ENCODE results near the gene KCNV2.

KCNV2 gene

GRCh38 chr9:2718698-2719033 lies 1.4 kb downstream of the KCNV2 start:
- Histone ChIP-seq H3K4me3 (ENCODE audit: low read length) (no peak overlapping the region), H3K36me3 (replicated peaks; ENCODE audit: insufficient read depth, low read length) (no peaks in the 10 kb centered on the region), H3K27ac (ENCODE audit: low read length) (no peak overlapping the region), H3K27me3 (replicated peaks; ENCODE audit: insufficient read depth, low read length) (no peaks in the 10 kb centered on the region), H3K9me3 (replicated peaks; ENCODE audit: insufficient read depth, low read length) (no peaks in the 10 kb centered on the region), H4K20me1 (ENCODE audit: insufficient read depth, low read length) (no peaks in the 10 kb centered on the region), H3K9me2 (replicated peaks; ENCODE audit: insufficient read depth, low read length) (no peaks in the 10 kb centered on the region), H2AFZ (ENCODE audit: low read length) (no peak overlapping the region), H3K79me2 (ENCODE audit: low read length) (no peaks in the 10 kb centered on the region), H3K4me2 (ENCODE audit: low read depth, low read length) (no peak overlapping the region), H3K4me1 (ENCODE audit: low read length) (no peaks in the 10 kb centered on the region), H3F3A (ENCODE audit: insufficient read depth, low read length) (no peaks in the 10 kb centered on the region), H3K9ac (ENCODE audit: low read length) (no peak overlapping the region)
- no peak for DNase-seq
- TF ChIP-seq CTCF (IDR thresholded peaks at IDR 0.05; ENCODE audit: low read length) (no peak), EZH2 (optimal IDR thresholded peaks at IDR 0.05; ENCODE audit: low read depth, low read length) (no peak), EZH2phosphoT487 (IDR thresholded peaks at IDR 0.05; ENCODE audit: low read length) (no peak)

GRCh38 chr9:2720179-2720654 lies 2.9 kb downstream of the KCNV2 start:
- TF ChIP-seq CTCF (IDR thresholded peaks at IDR 0.05; ENCODE audit: low read length): no peak
- TF ChIP-seq EZH2phosphoT487 (IDR thresholded peaks at IDR 0.05; ENCODE audit: low read length): no peak
- no peak for TF ChIP-seq EZH2 (optimal IDR thresholded peaks at IDR 0.05; ENCODE audit: low read depth, low read length)
- Histone ChIP-seq H3K27me3 (replicated peaks; ENCODE audit: insufficient read depth, low read length) (no peaks in the 10 kb centered on the region), H3K79me2 (ENCODE audit: low read length) (no peaks in the 10 kb centered on the region), H3K9ac (ENCODE audit: low read length) (no peak overlapping the region), H2AFZ (ENCODE audit: low read length) (no peak overlapping the region), H3K9me3 (replicated peaks; ENCODE audit: insufficient read depth, low read length) (no peaks in the 10 kb centered on the region), H3K4me3 (ENCODE audit: low read length) (no peak overlapping the region), H3K4me1 (ENCODE audit: low read length) (no peaks in the 10 kb centered on the region), H3F3A (ENCODE audit: insufficient read depth, low read length) (no peaks in the 10 kb centered on the region), H3K36me3 (replicated peaks; ENCODE audit: insufficient read depth, low read length) (no peaks in the 10 kb centered on the region), H3K9me2 (replicated peaks; ENCODE audit: insufficient read depth, low read length) (no peaks in the 10 kb centered on the region), H3K4me2 (ENCODE audit: low read depth, low read length) (no peak overlapping the region), H3K27ac (ENCODE audit: low read length) (no peak overlapping the region), H4K20me1 (ENCODE audit: insufficient read depth, low read length) (no peaks in the 10 kb centered on the region)
- no peak for DNase-seq

GRCh38 chr9:2722715-2723114 lies 5.4 kb downstream of the KCNV2 start:
- TF ChIP-seq EZH2 (optimal IDR thresholded peaks at IDR 0.05; ENCODE audit: low read depth, low read length) (no peak), EZH2phosphoT487 (IDR thresholded peaks at IDR 0.05; ENCODE audit: low read length) (no peak), CTCF (IDR thresholded peaks at IDR 0.05; ENCODE audit: low read length) (no peak)
- Histone ChIP-seq H4K20me1 (ENCODE audit: insufficient read depth, low read length) (no peaks in the 10 kb centered on the region), H3K4me1 (ENCODE audit: low read length) (no peaks in the 10 kb centered on the region), H3K9me3 (replicated peaks; ENCODE audit: insufficient read depth, low read length) (no peaks in the 10 kb centered on the region), H3K9ac (ENCODE audit: low read length) (no peak overlapping the region), H2AFZ (ENCODE audit: low read length) (no peak overlapping the region), H3K27ac (ENCODE audit: low read length) (no peak overlapping the region), H3K4me2 (ENCODE audit: low read depth, low read length) (no peak overlapping the region), H3F3A (ENCODE audit: insufficient read depth, low read length) (no peaks in the 10 kb centered on the region), H3K36me3 (replicated peaks; ENCODE audit: insufficient read depth, low read length) (no peaks in the 10 kb centered on the region), H3K27me3 (replicated peaks; ENCODE audit: insufficient read depth, low read length) (no peaks in the 10 kb centered on the region), H3K9me2 (replicated peaks; ENCODE audit: insufficient read depth, low read length) (no peaks in the 10 kb centered on the region), H3K79me2 (ENCODE audit: low read length) (no peaks in the 10 kb centered on the region), H3K4me3 (ENCODE audit: low read length) (no peak overlapping the region)
- no peak for DNase-seq
